Erythroblast (primary cell): ENCODE data around the gene IFT22.

ENCODE experiments used
- GATA1 ChIP-seq: IDR thresholded peaks from 2 replicates; pipeline ENCODE4 v1.6.1; 2011; ENCODE audit warnings: low read depth, mild to moderate bottlenecking, control low read depth, low read length, moderate library complexity
- POLR2A ChIP-seq: IDR thresholded peaks from 2 replicates; pipeline ENCODE4 v1.6.1; 2011; ENCODE audit warnings: mild to moderate bottlenecking, low read length

DNA sequence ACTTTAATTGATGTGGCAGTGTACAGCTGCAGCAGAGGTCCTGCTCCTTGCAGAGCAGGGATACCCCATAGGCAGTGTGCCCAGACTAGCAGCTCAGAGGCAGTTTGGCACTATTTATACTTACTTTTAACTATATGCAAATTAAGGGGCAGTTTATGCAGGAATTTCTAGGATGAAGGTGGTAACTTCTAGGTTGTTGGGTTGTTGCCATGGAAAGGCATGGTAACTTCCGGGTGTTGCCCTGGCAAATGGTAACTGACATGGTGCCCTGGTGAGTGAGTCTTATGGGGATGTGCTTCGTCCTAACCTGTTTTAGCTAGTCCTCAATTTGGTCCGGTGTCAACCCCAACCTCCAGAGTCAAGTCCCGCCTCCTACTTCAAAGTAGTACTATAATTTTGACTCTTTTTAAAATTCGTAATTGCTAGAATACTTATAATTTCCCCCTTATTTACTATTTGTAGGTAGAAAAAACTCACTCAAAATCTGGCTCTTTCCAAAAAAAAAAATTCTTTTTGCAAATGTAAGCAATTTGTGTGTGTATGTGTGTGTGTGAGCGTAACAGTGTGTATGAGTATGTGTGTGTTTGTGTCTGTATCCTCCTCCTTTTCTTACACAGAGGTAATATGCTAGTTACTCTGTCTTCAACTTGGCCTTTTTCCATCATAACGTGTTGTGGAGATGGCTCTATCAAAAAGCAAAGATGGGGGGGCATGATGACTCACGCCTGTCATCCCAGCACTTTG is 47.0 kb upstream of the IFT22 start:
- TF ChIP-seq POLR2A (no peak), GATA1 (no peak)
